HCT116 (cell line): Measurements from ENCODE around the gene PLAGL1. TPM values are rescaled to one million over a fixed set of nuclear protein-coding genes. Genes with fewer than 3 reads are reported as not detected.

ENCODE experiments used
- ATAC-seq: fragments of 200-7000 bp; cut with Tn5 transposase; 2 replicates; pipeline ENCODE4 v1.9.1; 2020; ENCODE audit warnings: mild to moderate bottlenecking, moderate library complexity
- BruUV-seq: library from RNA; stranded (reverse); fragments of 400-500 nt; replicated peaks from 2 replicates; lab custom pipeline; 2021; lab: Mats Ljungman, UMichigan
- CTCF ChIA-PET: fragments of 300-600 bp; sonication (Branson Sonifier 250); formaldehyde crosslinking; loops from one replicate; lab custom pipeline; 2021; ENCODE audit warnings: antibody characterized with exemption; lab: Charles Lee
- POLR2A ChIA-PET: fragments of 300-600, 350-600 bp; sonication (Branson Sonifier 250); formaldehyde crosslinking; loops from one replicate; lab custom pipeline; 2021; ENCODE audit warnings: antibody characterized with exemption; lab: Charles Lee
- RAD21 ChIA-PET, 2 experiments: fragments of 300-600 bp; sonication (Branson Sonifier 250); formaldehyde crosslinking; loops; one replicate each; lab custom pipeline; 2023; ENCODE audit warnings: low total read pairs in 2 of 2; ENCODE audit not compliant: uncharacterized antibody in 2 of 2, unreplicated experiment in 2 of 2, low non-redundant PET in 1 of 2; lab: Charles Lee
- DNase-seq: peaks from one replicate; pipeline ENCODE4 v3.0.0-alpha.2; 2010; ENCODE audit warnings: low read depth, low spot score
- H2AFZ ChIP-seq: fragments of 200-600 bp; shearing (Covaris generic), sonication (generic); 2 replicates; pipeline ENCODE4 v1.6.1; 2017; ENCODE audit warnings: low read depth, mixed run types, mixed read lengths, antibody characterized with exemption, low read length; ENCODE audit not compliant: poor library complexity, severe bottlenecking
- H3K27ac ChIP-seq: 2 replicates; pipeline ENCODE4 v1.5.1; 2012; ENCODE audit warnings: low read depth, low read length
- H3K27me3 ChIP-seq: fragments of 200-600 bp; sonication (generic); 2 replicates; pipeline ENCODE4 v1.6.1; 2016; ENCODE audit warnings: mixed run types, low read length, mixed read lengths; ENCODE audit not compliant: insufficient read depth
- H3K36me3 ChIP-seq, 2 experiments: fragments of 200-500 bp in 1 of 2; fragments of 200-600 bp in 1 of 2; sonication (Bioruptor generic) in 1 of 2; sonication (generic) in 1 of 2; 2 replicates each; pipeline versions ENCODE4 v1.5.1 to v1.6.1; 2014 to 2016; ENCODE audit warnings: low read length in 2 of 2, inconsistent platforms in 1 of 2, mixed read lengths in 1 of 2, mixed run types in 1 of 2; ENCODE audit not compliant: insufficient read depth in 2 of 2, control insufficient read depth in 1 of 2
- H3K4me1 ChIP-seq, 2 experiments: fragments of 200-600 bp in 1 of 2; sonication (generic) in 1 of 2; 2 replicates each; pipeline versions ENCODE4 v1.5.1 to v1.6.1; 2012 to 2017; ENCODE audit warnings: low read length in 2 of 2, inconsistent platforms in 1 of 2, mild to moderate bottlenecking in 1 of 2, mixed read lengths in 1 of 2, mixed run types in 1 of 2, moderate library complexity in 1 of 2; ENCODE audit not compliant: insufficient read depth in 2 of 2, control insufficient read depth in 1 of 2
- H3K4me2 ChIP-seq: fragments of 200-600 bp; sonication (generic); 2 replicates; pipeline ENCODE4 v1.6.1; 2017; ENCODE audit warnings: mixed run types, low read length, mixed read lengths
- H3K4me3 ChIP-seq, 2 experiments: fragments of 200-600 bp in 1 of 2; sonication (generic) in 1 of 2; replicated peaks in 1 of 2; 2 replicates each; pipeline ENCODE4 v1.5.1; 2011 to 2016; ENCODE audit warnings: low read length in 2 of 2, control low read depth in 1 of 2, low read depth in 1 of 2, mild to moderate bottlenecking in 1 of 2, mixed read lengths in 1 of 2, mixed run types in 1 of 2
- H3K79me2 ChIP-seq: fragments of 200-600 bp; sonication (generic); 2 replicates; pipeline ENCODE4 v1.6.1; 2017; ENCODE audit warnings: mild to moderate bottlenecking, mixed run types, low read length, moderate library complexity, mixed read lengths; ENCODE audit not compliant: insufficient read depth
- H3K9ac ChIP-seq: fragments of 200-600 bp; sonication (generic); 2 replicates; pipeline ENCODE4 v1.6.1; 2016; ENCODE audit warnings: low read length, mixed read lengths
- H3K9me2 ChIP-seq: fragments of 200-600 bp; sonication (generic), shearing (Covaris generic); 2 replicates; pipeline ENCODE4 v1.6.1; 2017; ENCODE audit warnings: mixed run types, mild to moderate bottlenecking, moderate library complexity; ENCODE audit not compliant: insufficient read depth
- H3K9me3 ChIP-seq, 2 experiments: fragments of 200-500 bp in 1 of 2; fragments of 200-600 bp in 1 of 2; sonication (Bioruptor generic) in 1 of 2; sonication (generic) in 1 of 2; 2 replicates each; pipeline ENCODE4 v1.6.1; 2014 to 2017; ENCODE audit warnings: low read length in 2 of 2, mixed read lengths in 2 of 2, inconsistent platforms in 1 of 2, low read depth in 1 of 2, mild to moderate bottlenecking in 1 of 2, mixed run types in 1 of 2, moderate library complexity in 1 of 2; ENCODE audit not compliant: control insufficient read depth in 1 of 2, insufficient read depth in 1 of 2
- H4K20me1 ChIP-seq: fragments of 200-600 bp; sonication (generic), shearing (Covaris generic); 2 replicates; pipeline ENCODE4 v1.6.1; 2017; ENCODE audit warnings: mixed run types, mild to moderate bottlenecking, moderate library complexity; ENCODE audit not compliant: insufficient read depth
- CBX3 ChIP-seq: IDR thresholded peaks from 2 replicates; pipeline ENCODE4 v1.6.1; 2012; ENCODE audit warnings: low read depth
- CEBPB ChIP-seq: IDR thresholded peaks from 2 replicates; pipeline ENCODE4 v1.6.1; 2012; ENCODE audit warnings: low read depth
- EGR1 ChIP-seq: IDR thresholded peaks from 2 replicates; pipeline ENCODE4 v1.6.1; 2012; ENCODE audit warnings: low read depth
- EZH2 ChIP-seq: fragments of 200-600 bp; sonication (generic); IDR thresholded peaks from 2 replicates; pipeline ENCODE4 v1.6.1; 2017; ENCODE audit warnings: antibody characterized with exemption, mixed run types
- FOSL1 ChIP-seq: IDR thresholded peaks from 2 replicates; pipeline ENCODE4 v1.6.1; 2012; ENCODE audit warnings: low read depth
- JUND ChIP-seq: IDR thresholded peaks from 2 replicates; pipeline ENCODE4 v1.6.1; 2012
- POLR2A ChIP-seq: IDR thresholded peaks from 2 replicates; pipeline ENCODE4 v1.7.0; 2011; ENCODE audit warnings: borderline replicate concordance; ENCODE audit not compliant: insufficient read depth, insufficient read length; ENCODE audit errors: extremely low read depth
- POLR2AphosphoS5 ChIP-seq: IDR thresholded peaks from 2 replicates; pipeline ENCODE4 v1.6.1; 2011; ENCODE audit warnings: mild to moderate bottlenecking, low read depth, low read length, moderate library complexity
- RAD21 ChIP-seq: IDR thresholded peaks from 2 replicates; pipeline ENCODE4 v1.6.1; 2012; ENCODE audit warnings: low read depth, mild to moderate bottlenecking
- REST ChIP-seq: IDR thresholded peaks from 2 replicates; pipeline ENCODE4 v1.6.1; 2012; ENCODE audit warnings: low read depth
- SIN3A ChIP-seq: IDR thresholded peaks from 2 replicates; pipeline ENCODE4 v1.6.1; 2012; ENCODE audit warnings: low read depth
- SRF ChIP-seq: IDR thresholded peaks from 2 replicates; pipeline ENCODE4 v1.6.1; 2012; ENCODE audit warnings: low read depth
- TCF7L2 ChIP-seq: IDR thresholded peaks from 2 replicates; pipeline ENCODE4 v1.7.0; 2011; ENCODE audit warnings: borderline replicate concordance, inconsistent platforms; ENCODE audit not compliant: insufficient read depth, insufficient read length; ENCODE audit errors: extremely low read depth
- YY1 ChIP-seq: IDR thresholded peaks from 2 replicates; pipeline ENCODE4 v1.6.1; 2011; ENCODE audit warnings: low read length, low read depth, moderate library complexity, mild to moderate bottlenecking; ENCODE audit not compliant: insufficient replicate concordance; ENCODE audit errors: extremely low read depth
- ZFX ChIP-seq: fragments of 450-650 bp; IDR thresholded peaks from 2 replicates; pipeline ENCODE4 v1.6.1; 2017
- intact Hi-C: fragments of 100-400 bp; cut with micrococcal nuclease; formaldehyde crosslinking; loops from 2 replicates; pipeline ENCODE4 v1.10.0; 2022
- total RNA-seq: library from RNA; stranded (reverse); gene quantifications from one replicate; pipeline ENCODE4 v1.2.1, GENCODE V29; 2021; ENCODE audit not compliant: unreplicated experiment
- TF ChIP-seq, protein P1 (sequence below), 3 experiments: fragments of 200-600 bp in 1 of 3; sonication (generic) in 1 of 3; IDR thresholded peaks in 2 of 3; conservative IDR thresholded peaks in 1 of 3; 2 replicates each; pipeline ENCODE4 v1.5.1; 2012 to 2017; ENCODE audit warnings: low read depth in 2 of 3, low read length in 2 of 3, antibody characterized with exemption in 1 of 3, borderline replicate concordance in 1 of 3, control low read depth in 1 of 3, mild to moderate bottlenecking in 1 of 3, mixed read lengths in 1 of 3, mixed run types in 1 of 3, moderate library complexity in 1 of 3; ENCODE audit not compliant: insufficient read depth in 1 of 3
- TF ChIP-seq, protein P2 (sequence below): IDR thresholded peaks from 2 replicates; pipeline ENCODE4 v1.6.1; 2011; ENCODE audit warnings: mild to moderate bottlenecking, low read length, moderate library complexity; ENCODE audit not compliant: insufficient replicate concordance; ENCODE audit errors: extremely low read depth

The PLAGL1 gene
- total RNA-seq, 1 experiment from 2014 or later, result 35.6 TPM

DNA sequence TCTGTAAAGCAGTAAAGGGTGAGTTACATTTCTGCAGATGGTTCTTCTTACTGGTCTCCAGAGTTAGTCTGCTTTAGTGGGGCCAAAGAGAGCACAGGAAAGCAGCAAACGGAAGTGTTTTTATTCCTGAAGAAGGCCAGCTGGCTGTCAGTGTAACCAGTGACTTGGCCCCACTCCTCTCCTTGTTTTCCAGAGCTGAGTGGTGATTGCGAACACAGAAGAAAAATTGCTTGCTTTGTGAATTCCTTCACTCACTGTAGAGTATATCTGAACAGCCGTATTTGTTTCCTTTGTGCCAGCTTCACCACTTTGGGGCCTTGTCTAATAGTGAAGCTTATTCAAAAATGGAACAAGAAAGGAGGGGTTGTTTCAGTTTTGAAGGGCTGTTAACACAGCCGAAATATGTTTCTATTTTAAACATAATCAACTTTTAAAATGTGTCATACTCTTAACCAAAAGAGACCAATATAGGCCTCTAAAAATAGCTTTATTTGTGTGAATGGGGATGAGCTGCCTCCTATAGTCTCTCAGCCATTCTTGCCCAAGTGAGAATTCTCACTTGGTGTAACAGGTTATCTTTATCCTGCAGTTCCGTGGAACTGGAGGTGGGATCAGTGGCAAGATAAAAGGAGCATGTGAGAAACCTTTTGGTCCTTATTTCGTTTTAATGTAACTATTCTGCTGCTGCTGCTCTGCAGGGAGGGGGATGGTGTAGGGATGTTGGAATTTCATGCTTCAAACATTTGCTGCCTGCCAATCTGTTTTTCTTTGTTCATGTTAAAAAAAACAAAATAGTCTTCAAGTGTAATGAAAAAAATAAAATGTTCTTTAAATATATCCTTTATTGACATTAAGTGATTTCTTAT is 105.9 kb downstream of the PLAGL1 start:
- no peaks in the 10 kb centered on the region for H4K20me1 ChIP-seq
- no peak for DNase-seq
- H3K27ac ChIP-seq, result no peak overlapping the region
- H2AFZ ChIP-seq, result no peak overlapping the region
- ChIA-PET POLR2A (no interaction called here), RAD21 (no interaction called here), CTCF (no interaction called here)
- no peak overlapping the region for H3K9ac ChIP-seq
- no peaks in the 10 kb centered on the region for H3K36me3 ChIP-seq
- intact Hi-C loops, result no loop called here
- ATAC-seq, result no peak
- H3K27me3 ChIP-seq, result no peaks in the 10 kb centered on the region
- no peak overlapping the region for H3K4me2 ChIP-seq
- H3K4me3 ChIP-seq, result no peak overlapping the region
- no peaks in the 10 kb centered on the region for H3K79me2 ChIP-seq
- no peaks in the 10 kb centered on the region for H3K9me3 ChIP-seq
- BruUV-seq, result no TSS peak
- no peaks in the 10 kb centered on the region for H3K9me2 ChIP-seq
- no peaks in the 10 kb centered on the region for H3K4me1 ChIP-seq
- TF ChIP-seq CEBPB, result no peak
- TF ChIP-seq EZH2, result no peak
- no peak for TF ChIP-seq SRF
- no peak for TF ChIP-seq POLR2AphosphoS5
- no peak for TF ChIP-seq POLR2A
- TF ChIP-seq ZFX, result no peak
- TF ChIP-seq RAD21, result no peak
- TF ChIP-seq, protein P1, sequence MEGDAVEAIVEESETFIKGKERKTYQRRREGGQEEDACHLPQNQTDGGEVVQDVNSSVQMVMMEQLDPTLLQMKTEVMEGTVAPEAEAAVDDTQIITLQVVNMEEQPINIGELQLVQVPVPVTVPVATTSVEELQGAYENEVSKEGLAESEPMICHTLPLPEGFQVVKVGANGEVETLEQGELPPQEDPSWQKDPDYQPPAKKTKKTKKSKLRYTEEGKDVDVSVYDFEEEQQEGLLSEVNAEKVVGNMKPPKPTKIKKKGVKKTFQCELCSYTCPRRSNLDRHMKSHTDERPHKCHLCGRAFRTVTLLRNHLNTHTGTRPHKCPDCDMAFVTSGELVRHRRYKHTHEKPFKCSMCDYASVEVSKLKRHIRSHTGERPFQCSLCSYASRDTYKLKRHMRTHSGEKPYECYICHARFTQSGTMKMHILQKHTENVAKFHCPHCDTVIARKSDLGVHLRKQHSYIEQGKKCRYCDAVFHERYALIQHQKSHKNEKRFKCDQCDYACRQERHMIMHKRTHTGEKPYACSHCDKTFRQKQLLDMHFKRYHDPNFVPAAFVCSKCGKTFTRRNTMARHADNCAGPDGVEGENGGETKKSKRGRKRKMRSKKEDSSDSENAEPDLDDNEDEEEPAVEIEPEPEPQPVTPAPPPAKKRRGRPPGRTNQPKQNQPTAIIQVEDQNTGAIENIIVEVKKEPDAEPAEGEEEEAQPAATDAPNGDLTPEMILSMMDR (IDR thresholded peaks at IDR 0.05 in 2 of 3, conservative IDR thresholded peaks at IDR 0.05 in 1 of 3; ENCODE audit: borderline replicate concordance in 1 of 3, insufficient read depth in 1 of 3, low read depth in 2 of 3, low read length in 2 of 3), result no peak
- TF ChIP-seq JUND, result no peak
- no peak for TF ChIP-seq FOSL1
- no peak for TF ChIP-seq TCF7L2
- no peak for TF ChIP-seq YY1
- TF ChIP-seq REST, result no peak
- TF ChIP-seq SIN3A, result no peak
- no peak for TF ChIP-seq EGR1
- no peak for TF ChIP-seq CBX3
- TF ChIP-seq, protein P2, sequence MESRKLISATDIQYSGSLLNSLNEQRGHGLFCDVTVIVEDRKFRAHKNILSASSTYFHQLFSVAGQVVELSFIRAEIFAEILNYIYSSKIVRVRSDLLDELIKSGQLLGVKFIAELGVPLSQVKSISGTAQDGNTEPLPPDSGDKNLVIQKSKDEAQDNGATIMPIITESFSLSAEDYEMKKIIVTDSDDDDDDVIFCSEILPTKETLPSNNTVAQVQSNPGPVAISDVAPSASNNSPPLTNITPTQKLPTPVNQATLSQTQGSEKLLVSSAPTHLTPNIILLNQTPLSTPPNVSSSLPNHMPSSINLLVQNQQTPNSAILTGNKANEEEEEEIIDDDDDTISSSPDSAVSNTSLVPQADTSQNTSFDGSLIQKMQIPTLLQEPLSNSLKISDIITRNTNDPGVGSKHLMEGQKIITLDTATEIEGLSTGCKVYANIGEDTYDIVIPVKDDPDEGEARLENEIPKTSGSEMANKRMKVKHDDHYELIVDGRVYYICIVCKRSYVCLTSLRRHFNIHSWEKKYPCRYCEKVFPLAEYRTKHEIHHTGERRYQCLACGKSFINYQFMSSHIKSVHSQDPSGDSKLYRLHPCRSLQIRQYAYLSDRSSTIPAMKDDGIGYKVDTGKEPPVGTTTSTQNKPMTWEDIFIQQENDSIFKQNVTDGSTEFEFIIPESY, result no peak
- TF ChIP-seq, all 23 proteins: peak for 0
